Lung (tissue), 12 donors: Measurements from ENCODE around the gene CLEC4F. TPM values are rescaled to one million over a fixed set of nuclear protein-coding genes. Genes with fewer than 3 reads are reported as not detected.

Experiments
- ATAC-seq: fragments of 200-7000 bp; cut with Tn5 transposase; one replicate; pipeline ENCODE4 v1.9.1; 2020; ENCODE audit warnings: moderate number of reproducible peaks; ENCODE audit not compliant: insufficient read depth, low FRiP score
- DNase-seq, 3 donors: peaks; one replicate each; pipeline ENCODE4 v3.0.0-alpha.2; 2013 to 2017
- H3K27ac ChIP-seq, 2 donors: one replicate each; pipeline ENCODE4 v1.5.1; 2013; ENCODE audit warnings: mild to moderate bottlenecking in 2 of 2, moderate library complexity in 2 of 2, control low read depth in 1 of 2, inconsistent platforms in 1 of 2, low read depth in 1 of 2, low read length in 1 of 2
- H3K27me3 ChIP-seq, 3 donors: one replicate each; pipeline ENCODE4 v1.5.1; 2013; ENCODE audit warnings: low read length in 2 of 3; ENCODE audit not compliant: control insufficient read depth in 3 of 3, insufficient read depth in 3 of 3
- H3K36me3 ChIP-seq, 4 donors: one replicate each; pipeline ENCODE4 v1.5.1; 2013; ENCODE audit warnings: low read length in 4 of 4, mild to moderate bottlenecking in 1 of 4, moderate library complexity in 1 of 4; ENCODE audit not compliant: control insufficient read depth in 4 of 4, insufficient read depth in 4 of 4
- H3K4me1 ChIP-seq, 5 donors: one replicate each; pipeline ENCODE4 v1.5.1; 2013; ENCODE audit warnings: low read length in 5 of 5, mild to moderate bottlenecking in 2 of 5, moderate library complexity in 1 of 5; ENCODE audit not compliant: control insufficient read depth in 5 of 5, insufficient read depth in 5 of 5
- H3K4me3 ChIP-seq: one replicate; pipeline ENCODE4 v1.5.1; 2013; ENCODE audit warnings: mild to moderate bottlenecking, control low read depth, moderate library complexity
- H3K9ac ChIP-seq, 2 donors: one replicate each; pipeline ENCODE4 v1.5.1; 2013; ENCODE audit warnings: low read length in 2 of 2, control low read depth in 1 of 2; ENCODE audit not compliant: insufficient read depth in 1 of 2
- H3K9me3 ChIP-seq, 4 donors: one replicate each; pipeline ENCODE4 v1.5.1; 2013; ENCODE audit warnings: low read length in 3 of 4, mild to moderate bottlenecking in 1 of 4, moderate library complexity in 1 of 4; ENCODE audit not compliant: control insufficient read depth in 4 of 4, insufficient read depth in 3 of 4
- CTCF ChIP-seq: IDR thresholded peaks from 2 replicates; pipeline ENCODE4 v1.5.1; 2012; ENCODE audit warnings: mild to moderate bottlenecking; ENCODE audit errors: control extremely low read depth, extremely low read depth
- WGBS, 2 donors: extraction: QIAGEN DNeasy Blood & Tissue Kit; methylation state at CpG; one replicate each; pipeline ENCODE4 v1.1.7; 2013; 5-methylcytosine and 5-hydroxymethylcytosine counted together
- polyA plus RNA-seq, 2 donors: library from polyadenylated mRNA; stranded (reverse); fragments of 200-250 nt; gene quantifications; one replicate each; pipeline ENCODE4 v1.2.1, GENCODE V29; 2013
- total RNA-seq, 2 donors: library from RNA; depleted of rRNA in 1 of 2; stranded (reverse); fragments of >200 nt in 1 of 2; gene quantifications; one replicate each; pipeline ENCODE4 v1.2.1, GENCODE V29; 2014 to 2021
- donor health status: control.
- donor health status: control.
- donor health status: Bipolar disorder and iron deficiency.
- donor health status: healthy.
- donor health status: DM: yes; HTN: yes; CAD: no.

Gene CLEC4F
- total and polyA plus RNA-seq, 4 donors, result 0.31 to 0.58 (median 0.37) TPM

GRCh38 chr2:70772486-70773155 is 47.8 kb downstream of the CLEC4F start:
- ATAC-seq, result no peak
- H3K27me3 ChIP-seq, result peaks cover 0 to 13% (median 8%) of the 10 kb centered on the region in 3 donors
- 61 to 65% methylated on average over 2 of the region's 2 CpGs for WGBS, 2 donors

GRCh38 chr2:70771446-70771845 is 49.0 kb downstream of the CLEC4F start:
- 84 to 90% methylated on average over 2 of the region's 2 CpGs for WGBS, 2 donors
- peaks cover 5 to 10% (median 7%) of the 10 kb centered on the region in 5 donors for H3K4me1 ChIP-seq
- no peak for DNase-seq
- TF ChIP-seq CTCF, result no peak
- peaks cover 0 to 2% (median 0%) of the 10 kb centered on the region in 4 donors for H3K9me3 ChIP-seq
- no peak overlapping the region for H3K4me3 ChIP-seq
- H3K27me3 ChIP-seq, result peaks cover 0 to 19% (median 15%) of the 10 kb centered on the region in 3 donors
- no peak for ATAC-seq
- H3K36me3 ChIP-seq, result no peaks in the 10 kb centered on the region
- no peak overlapping the region for H3K27ac ChIP-seq
- no peak overlapping the region for H3K9ac ChIP-seq

More at GRCh38 chr2:70772486-70773155, 47.8 kb downstream of the CLEC4F start:
- Histone ChIP-seq H3K36me3 (no peaks in the 10 kb centered on the region), H3K4me1 (peaks cover 0 to 6% (median under 1%) of the 10 kb centered on the region in 5 donors), H3K27ac (no peak overlapping the region), H3K4me3 (no peak overlapping the region), H3K9ac (no peak overlapping the region), H3K9me3 (peaks cover 0 to 2% (median 0%) of the 10 kb centered on the region in 4 donors)
- no peak for DNase-seq
- TF ChIP-seq CTCF, result no peak

GRCh38 chr2:70769450-70769849 is 50.9 kb downstream of the CLEC4F start:
- Histone ChIP-seq H3K4me3 (no peak overlapping the region), H3K27ac (no peak overlapping the region), H3K36me3 (no peaks in the 10 kb centered on the region), H3K9ac (no peak overlapping the region), H3K9me3 (peaks cover 0 to 2% (median 0%) of the 10 kb centered on the region in 4 donors), H3K4me1 (peaks cover 5 to 12% (median 8%) of the 10 kb centered on the region in 5 donors), H3K27me3 (peaks cover 0 to 28% (median 19%) of the 10 kb centered on the region in 3 donors)
- whole genome bisulfite sequencing, 2 donors, result 64 to 68% methylated on average over 2 of the region's 2 CpGs
- no peak for TF ChIP-seq CTCF
- ATAC-seq (no peak), DNase-seq (no peak)
